ENCODE data around the gene KCNH2. TPM values are rescaled to one million over a fixed set of nuclear protein-coding genes. Genes with fewer than 3 reads are reported as not detected.

KCNH2 gene
- total RNA-seq, 2 experiments from 2014 or later = 0.11 to 0.13 TPM

Other genes starting within 250 kb of the KCNH2 start
- 10 to 100 TPM; 60.1 to 61.0 TPM for gene GIMAP5, start 240.9 kb downstream of the KCNH2 start, total RNA-seq
- gene TMEM176B, start 178.0 kb downstream of the KCNH2 start, total RNA-seq = not detected
- gene TMEM176A, start 177.6 kb downstream of the KCNH2 start, total RNA-seq = not detected
- gene AOC1, start 125.8 kb downstream of the KCNH2 start, total RNA-seq = not detected
- 1 to 10 TPM; 9.1 to 9.7 TPM for gene NOS3, start 12.7 kb upstream of the KCNH2 start, total RNA-seq
- gene ATG9B, start 46.2 kb upstream of the KCNH2 start, total RNA-seq = 1 to 10 TPM; 6.3 to 7.7 TPM
- 10 to 100 TPM; 55.8 to 56.4 TPM for gene ABCB8, start 50.1 kb upstream of the KCNH2 start, total RNA-seq
- 1 to 10 TPM; 2.9 to 3.6 TPM for gene ASIC3, start 70.2 kb upstream of the KCNH2 start, total RNA-seq
- 10 to 100 TPM; 19.0 to 21.2 TPM for gene CDK5, start 79.6 kb upstream of the KCNH2 start, total RNA-seq
- gene SLC4A2, start 81.3 kb upstream of the KCNH2 start, total RNA-seq = 100 to 1,000 TPM; 118 to 120 TPM
- 10 to 100 TPM; 78.3 to 84.4 TPM for gene FASTK, start 102.5 kb upstream of the KCNH2 start, total RNA-seq
- 10 to 100 TPM; 77.4 to 79.7 TPM for gene TMUB1, start 105.2 kb upstream of the KCNH2 start, total RNA-seq
- gene AGAP3, start 108.2 kb upstream of the KCNH2 start, total RNA-seq = 10 to 100 TPM; 41.2 to 48.5 TPM
- gene GBX1, start 189.4 kb upstream of the KCNH2 start, total RNA-seq = not detected
- gene ASB10, start 208.9 kb upstream of the KCNH2 start, total RNA-seq = not detected
- gene H2BK1, start 232.2 kb upstream of the KCNH2 start, total RNA-seq = not detected
- 10 to 100 TPM; 86.5 to 96.8 TPM for gene ABCF2, start 248.9 kb upstream of the KCNH2 start, total RNA-seq